ENCODE results near the gene PPFIBP1.

Gene PPFIBP1

GRCh38 chr12:27610374-27610773 lies 86.4 kb downstream of the PPFIBP1 start:
- Histone ChIP-seq H3K4me1 (no peaks in the 10 kb centered on the region), H3K36me3 (ENCODE audit: control insufficient read depth, insufficient read depth, low read length) (no peaks in the 10 kb centered on the region), H3K4me3 (ENCODE audit: low read depth, low read length) (no peak overlapping the region), H3K79me2 (no peaks in the 10 kb centered on the region), H3K27ac (no peak overlapping the region), H2AFZ (no peak overlapping the region), H3K27me3 (ENCODE audit: control insufficient read depth, insufficient read depth, low read length) (no peaks in the 10 kb centered on the region), H3K9ac (no peak overlapping the region), H3K4me2 (ENCODE audit: low read length) (no peak overlapping the region), H3K9me3 (ENCODE audit: control insufficient read depth, low read length) (no peaks in the 10 kb centered on the region)
- no peak for TF ChIP-seq CTCF (IDR thresholded peaks at IDR 0.05)

GRCh38 chr12:27614386-27614785 lies 90.4 kb downstream of the PPFIBP1 start:
- Histone ChIP-seq H3K27me3 (ENCODE audit: control insufficient read depth, insufficient read depth, low read length) (no peaks in the 10 kb centered on the region), H2AFZ (no peak overlapping the region), H3K9ac (no peak overlapping the region), H3K4me3 (ENCODE audit: low read depth, low read length) (no peak overlapping the region), H3K4me1 (no peaks in the 10 kb centered on the region), H3K27ac (no peak overlapping the region), H3K79me2 (no peaks in the 10 kb centered on the region), H3K36me3 (ENCODE audit: control insufficient read depth, insufficient read depth, low read length) (no peaks in the 10 kb centered on the region), H3K9me3 (ENCODE audit: control insufficient read depth, low read length) (no peaks in the 10 kb centered on the region), H3K4me2 (ENCODE audit: low read length) (no peak overlapping the region)
- TF ChIP-seq CTCF (IDR thresholded peaks at IDR 0.05), result no peak

GRCh38 chr12:27614866-27615265 lies 90.9 kb downstream of the PPFIBP1 start:
- no peak for TF ChIP-seq CTCF (IDR thresholded peaks at IDR 0.05)
- Histone ChIP-seq H3K9ac (no peak overlapping the region), H3K36me3 (ENCODE audit: control insufficient read depth, insufficient read depth, low read length) (no peaks in the 10 kb centered on the region), H3K27ac (no peak overlapping the region), H2AFZ (no peak overlapping the region), H3K27me3 (ENCODE audit: control insufficient read depth, insufficient read depth, low read length) (no peaks in the 10 kb centered on the region), H3K79me2 (no peaks in the 10 kb centered on the region), H3K4me1 (no peaks in the 10 kb centered on the region), H3K4me2 (ENCODE audit: low read length) (no peak overlapping the region), H3K4me3 (ENCODE audit: low read depth, low read length) (no peak overlapping the region), H3K9me3 (ENCODE audit: control insufficient read depth, low read length) (no peaks in the 10 kb centered on the region)

- H3K27ac ChIP-seq, result no peak overlapping the region
- no peaks in the 10 kb centered on the region for H3K27me3 ChIP-seq (ENCODE audit: control insufficient read depth, insufficient read depth, low read length)
Observed at GRCh38 chr12:27615331-27615891, 91.4 kb downstream of the PPFIBP1 start.

More at GRCh38 chr12:27615331-27615891, 91.4 kb downstream of the PPFIBP1 start:
- no peak overlapping the region for H3K4me2 ChIP-seq (ENCODE audit: low read length)
- H3K4me1 ChIP-seq, result no peaks in the 10 kb centered on the region
- H3K9ac ChIP-seq, result no peak overlapping the region
- H3K4me3 ChIP-seq (ENCODE audit: low read depth, low read length), result no peak overlapping the region
- no peaks in the 10 kb centered on the region for H3K9me3 ChIP-seq (ENCODE audit: control insufficient read depth, low read length)
- no peak for TF ChIP-seq CTCF (IDR thresholded peaks at IDR 0.05)
- no peaks in the 10 kb centered on the region for H3K79me2 ChIP-seq
- H3K36me3 ChIP-seq (ENCODE audit: control insufficient read depth, insufficient read depth, low read length), result no peaks in the 10 kb centered on the region
- no peak overlapping the region for H2AFZ ChIP-seq
